D721Med (cell line): ENCODE results near the gene ZNF784.

Source experiments
- DNase-seq: peaks from one replicate; pipeline ENCODE4 v3.0.0; 2011; ENCODE audit warnings: low spot score; ENCODE audit not compliant: insufficient read length
- FAIRE-seq: peaks from 2 replicates; lab custom pipeline; 2011; peaks lifted over from hg19 to GRCh38; lab: Jason Lieb, UNC
- CTCF ChIP-seq: IDR thresholded peaks from 2 replicates; pipeline ENCODE4 v1.5.1; 2012; ENCODE audit warnings: mild to moderate bottlenecking, control low read depth; ENCODE audit not compliant: insufficient read depth; ENCODE audit errors: missing control alignments

The ZNF784 gene

GRCh38 chr19:55663846-55664536 lies 39.6 kb upstream of the ZNF784 start:
- TF ChIP-seq CTCF, result no peak
- FAIRE-seq, result no peak
- DNase-seq, result no peak

GRCh38 chr19:55661826-55662225 lies 37.5 kb upstream of the ZNF784 start:
- no peak for FAIRE-seq
- DNase-seq, result no peak

DNA sequence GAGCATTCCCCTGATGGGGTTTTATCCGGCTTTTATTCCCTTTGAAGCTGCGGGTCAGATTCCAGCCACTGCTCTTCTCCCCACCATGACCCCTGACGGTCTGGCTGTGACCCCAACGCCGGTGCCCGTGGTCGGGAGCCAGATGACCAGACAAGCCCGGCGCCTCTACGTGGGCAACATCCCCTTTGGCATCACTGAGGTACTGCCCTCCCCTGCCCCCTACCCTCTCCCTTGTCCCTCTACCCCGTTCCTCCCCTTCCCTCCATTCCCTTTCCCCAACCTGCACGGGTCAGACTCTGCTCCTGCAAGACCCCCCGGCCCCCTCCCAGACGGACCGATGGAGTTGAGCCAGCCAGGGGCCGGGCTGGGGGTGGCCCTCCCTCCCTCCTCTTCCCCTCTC lies 36.6 kb upstream of the ZNF784 start:
- no peak for DNase-seq
- FAIRE-seq, result no peak
- no peak for TF ChIP-seq CTCF

More at GRCh38 chr19:55661826-55662225, 37.5 kb upstream of the ZNF784 start:
- no peak for TF ChIP-seq CTCF

GRCh38 chr19:55660404-55660803 lies 36.0 kb upstream of the ZNF784 start:
- no peak for FAIRE-seq
- no peak for TF ChIP-seq CTCF
- DNase-seq, result no peak

- DNase-seq (no peak), FAIRE-seq (no peak)
- no peak for TF ChIP-seq CTCF
These were observed 35.5 kb upstream of the ZNF784 start for GRCh38 chr19:55659822-55660221.

DNA sequence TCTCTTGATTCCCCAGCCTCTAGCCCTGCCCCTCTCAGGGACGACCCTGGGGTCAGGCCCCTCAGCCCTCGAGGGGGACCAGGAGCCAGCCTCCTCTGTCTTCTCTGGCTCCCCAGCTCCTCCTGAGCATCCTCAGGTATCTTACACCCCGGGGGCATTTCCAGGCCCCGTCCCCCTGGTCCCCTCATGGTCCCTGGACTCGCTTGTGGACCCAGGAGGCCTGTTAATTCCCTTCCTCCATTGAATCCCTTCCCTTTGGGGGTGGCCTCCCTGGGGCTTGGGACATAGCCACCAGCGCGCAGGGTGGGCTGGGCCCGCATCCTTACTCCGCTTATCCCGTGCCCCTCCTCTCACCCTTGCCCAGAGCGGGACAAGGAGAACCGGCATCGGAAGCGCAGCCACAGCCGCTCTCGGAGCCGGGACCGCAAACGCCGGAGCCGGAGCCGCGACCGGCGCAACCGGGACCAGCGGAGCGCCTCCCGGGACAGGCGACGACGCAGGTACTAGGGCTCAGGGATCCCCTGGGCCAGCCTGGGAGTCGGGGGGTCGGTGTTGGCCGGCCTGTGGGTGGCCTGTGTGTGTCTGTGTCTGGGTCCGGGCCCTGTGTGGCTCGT lies 34.6 kb upstream of the ZNF784 start:
- no peak for FAIRE-seq
- TF ChIP-seq CTCF, result no peak
- no peak for DNase-seq
